GM12892 (cell line): ENCODE results near the gene ENTPD7.

ENCODE experiments used
- POLR2A ChIP-seq: IDR thresholded peaks from 2 replicates; pipeline ENCODE4 v1.6.1; 2011; ENCODE audit warnings: low read depth, low read length, control low read depth
- POLR2AphosphoS5 ChIP-seq: IDR thresholded peaks from 2 replicates; pipeline ENCODE4 v1.6.1; 2011; ENCODE audit warnings: low read depth, low read length, control low read depth

- no peak for TF ChIP-seq POLR2A
- TF ChIP-seq POLR2AphosphoS5, result no peak
Observed at GRCh38 chr10:99695761-99696160, 36.5 kb downstream of the ENTPD7 start.
